OCI-LY3 (cell line): ENCODE data around the gene XPO1.
"Not testable (repeated sequence)": the region's sequence is repeated elsewhere in the genome, so short reads cannot be mapped to it uniquely, and the experiment has no call there.

Experiments
- H2AFZ ChIP-seq: fragments of 200-600, 300-600 bp; shearing (Covaris generic); 2 replicates; pipeline ENCODE4 v1.6.0; 2014; ENCODE audit warnings: antibody characterized with exemption, low read depth, low read length
- H3K27ac ChIP-seq: fragments of 200-600, 300-600 bp; sonication (generic); 2 replicates; pipeline ENCODE4 v1.5.1; 2014; ENCODE audit warnings: mild to moderate bottlenecking, low read length, moderate library complexity, mixed read lengths
- H3K27me3 ChIP-seq: fragments of 200-600, 300-600 bp; sonication (generic); 2 replicates; pipeline ENCODE4 v1.6.1; 2014; ENCODE audit warnings: low read depth, low read length, mixed read lengths
- H3K36me3 ChIP-seq: fragments of 200-600, 300-600 bp; sonication (generic); replicated peaks from 2 replicates; pipeline ENCODE3; 2014; ENCODE audit warnings: low read depth, low read length, mixed read lengths
- H3K4me1 ChIP-seq: fragments of 300-600, 200-600 bp; sonication (generic); 2 replicates; pipeline ENCODE4 v1.6.1; 2014; ENCODE audit warnings: low read length, mixed read lengths
- H3K4me2 ChIP-seq: fragments of 200-600, 300-600 bp; sonication (generic); 2 replicates; pipeline ENCODE4 v1.6.1; 2014; ENCODE audit warnings: low read length, mixed read lengths
- H3K4me3 ChIP-seq: fragments of 300-600, 200-600 bp; sonication (generic); 2 replicates; pipeline ENCODE4 v1.5.1; 2014; ENCODE audit warnings: antibody characterized with exemption, mild to moderate bottlenecking, low read length, moderate library complexity
- H3K79me2 ChIP-seq: fragments of 300-600, 200-600 bp; shearing (Covaris generic); 2 replicates; pipeline ENCODE4 v1.6.1; 2014; ENCODE audit warnings: mild to moderate bottlenecking, low read length, mixed read lengths
- H3K9ac ChIP-seq: fragments of 300-600, 200-600 bp; shearing (Covaris generic); 2 replicates; pipeline ENCODE4 v1.6.0; 2014; ENCODE audit warnings: mild to moderate bottlenecking, low read length, moderate library complexity
- H3K9me3 ChIP-seq: fragments of 200-600, 300-600 bp; shearing (Covaris generic); 2 replicates; pipeline ENCODE4 v1.6.1; 2014; ENCODE audit warnings: low read length, mixed read lengths; ENCODE audit not compliant: insufficient read depth
- H4K20me1 ChIP-seq: fragments of 200-600, 300-600 bp; sonication (generic); 2 replicates; pipeline ENCODE4 v1.6.1; 2016; ENCODE audit warnings: low read length, mixed read lengths; ENCODE audit not compliant: insufficient read depth
- EZH2phosphoT487 ChIP-seq: fragments of 200-600 bp; shearing (Covaris generic); IDR thresholded peaks from 2 replicates; pipeline ENCODE4 v1.6.1; 2018; ENCODE audit warnings: antibody characterized with exemption, mixed run types, low read depth
- TF ChIP-seq, protein P1 (sequence below): fragments of 200-600, 300-600 bp; sonication (generic); IDR thresholded peaks from 2 replicates; pipeline ENCODE4 v1.5.1; 2014; ENCODE audit warnings: antibody characterized with exemption, low read length, low read depth

XPO1 gene

DNA sequence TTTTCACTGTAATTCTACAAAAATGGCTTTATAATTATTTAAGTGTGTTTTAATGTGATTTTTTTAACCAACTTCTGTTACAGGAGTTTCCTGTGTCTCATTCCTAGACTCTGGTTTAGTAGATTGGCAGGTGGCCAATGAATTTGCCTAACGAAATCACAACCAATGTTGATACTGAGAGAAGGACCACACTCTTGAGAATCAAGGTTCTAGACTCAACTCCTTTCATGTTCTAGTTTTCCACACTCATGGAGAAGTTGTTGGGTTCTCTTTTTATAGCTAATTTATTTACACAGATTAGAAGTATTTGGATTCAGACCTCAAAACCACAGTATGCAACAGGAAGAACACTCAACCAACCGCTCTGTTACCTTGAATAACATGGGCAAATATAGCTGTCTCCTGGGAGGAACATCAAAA, 44.6 kb downstream of the XPO1 start:
- peak overlapping the region; percentile 37; the same call in 1 of the 2 replicates for H3K27ac ChIP-seq
- peaks cover 74% of the 10 kb centered on the region for H3K36me3 ChIP-seq
- no peaks in the 10 kb centered on the region for H3K27me3 ChIP-seq
- peaks cover 59% of the 10 kb centered on the region for H3K79me2 ChIP-seq
- no peak overlapping the region for H3K9ac ChIP-seq
- no peak overlapping the region for H2AFZ ChIP-seq
- no peak overlapping the region for H3K4me3 ChIP-seq
- peaks cover 14% of the 10 kb centered on the region for H3K4me1 ChIP-seq
- no peaks in the 10 kb centered on the region for H3K9me3 ChIP-seq
- TF ChIP-seq, protein P1, sequence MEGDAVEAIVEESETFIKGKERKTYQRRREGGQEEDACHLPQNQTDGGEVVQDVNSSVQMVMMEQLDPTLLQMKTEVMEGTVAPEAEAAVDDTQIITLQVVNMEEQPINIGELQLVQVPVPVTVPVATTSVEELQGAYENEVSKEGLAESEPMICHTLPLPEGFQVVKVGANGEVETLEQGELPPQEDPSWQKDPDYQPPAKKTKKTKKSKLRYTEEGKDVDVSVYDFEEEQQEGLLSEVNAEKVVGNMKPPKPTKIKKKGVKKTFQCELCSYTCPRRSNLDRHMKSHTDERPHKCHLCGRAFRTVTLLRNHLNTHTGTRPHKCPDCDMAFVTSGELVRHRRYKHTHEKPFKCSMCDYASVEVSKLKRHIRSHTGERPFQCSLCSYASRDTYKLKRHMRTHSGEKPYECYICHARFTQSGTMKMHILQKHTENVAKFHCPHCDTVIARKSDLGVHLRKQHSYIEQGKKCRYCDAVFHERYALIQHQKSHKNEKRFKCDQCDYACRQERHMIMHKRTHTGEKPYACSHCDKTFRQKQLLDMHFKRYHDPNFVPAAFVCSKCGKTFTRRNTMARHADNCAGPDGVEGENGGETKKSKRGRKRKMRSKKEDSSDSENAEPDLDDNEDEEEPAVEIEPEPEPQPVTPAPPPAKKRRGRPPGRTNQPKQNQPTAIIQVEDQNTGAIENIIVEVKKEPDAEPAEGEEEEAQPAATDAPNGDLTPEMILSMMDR = no peak
- TF ChIP-seq EZH2phosphoT487 = no peak
- no peaks in the 10 kb centered on the region; the same call in 1 of the 2 replicates for H4K20me1 ChIP-seq
- H3K4me2 ChIP-seq = peak overlapping the region; percentile 12; the same call in 1 of the 2 replicates

- Histone ChIP-seq H3K9ac (no peak overlapping the region), H3K27ac (no peak overlapping the region), H4K20me1 (no peaks in the 10 kb centered on the region; the same call in none of the 2 replicates), H3K9me3 (no peaks in the 10 kb centered on the region), H3K4me2 (no peak overlapping the region), H3K36me3 (peaks cover 74% of the 10 kb centered on the region), H3K4me1 (peaks cover 14% of the 10 kb centered on the region), H3K79me2 (peaks cover 62% of the 10 kb centered on the region), H2AFZ (no peak overlapping the region), H3K27me3 (no peaks in the 10 kb centered on the region), H3K4me3 (no peak overlapping the region)
- TF ChIP-seq EZH2phosphoT487 = no peak
- TF ChIP-seq, protein P1 = no peak
Measured at GRCh38 chr2:61492476-61492875, 45.7 kb downstream of the XPO1 start.

DNA sequence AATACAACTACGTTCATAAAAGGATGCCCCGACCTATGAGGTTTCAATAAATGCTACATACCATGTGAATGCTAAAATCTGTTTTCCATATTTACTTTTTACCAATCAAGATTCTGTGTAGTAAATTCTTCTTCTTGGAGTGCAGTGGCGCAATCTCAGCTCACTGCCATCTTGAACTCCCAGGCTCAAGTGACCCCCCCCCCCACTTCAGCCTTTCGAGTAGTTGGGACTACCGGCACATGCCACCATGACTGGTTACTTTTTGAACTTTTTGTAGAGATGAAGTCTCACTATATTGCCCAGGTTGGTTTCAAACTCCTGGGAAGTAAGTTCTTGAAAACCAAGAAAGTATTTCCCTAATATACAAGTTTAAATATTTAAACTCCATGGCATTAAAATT, 52.9 kb downstream of the XPO1 start:
- Histone ChIP-seq H2AFZ (no peak overlapping the region), H4K20me1 (peaks cover 3% of the 10 kb centered on the region; the same call in 1 of the 2 replicates), H3K79me2 (peaks cover 39% of the 10 kb centered on the region), H3K9ac (no peak overlapping the region), H3K27ac (no peak overlapping the region), H3K4me3 (no peak overlapping the region), H3K9me3 (no peaks in the 10 kb centered on the region), H3K27me3 (no peaks in the 10 kb centered on the region), H3K4me1 (no peaks in the 10 kb centered on the region), H3K36me3 (peaks cover 63% of the 10 kb centered on the region), H3K4me2 (no peak overlapping the region)
- TF ChIP-seq, protein P1 = no peak
- TF ChIP-seq EZH2phosphoT487 = no peak

- H3K27ac ChIP-seq = no peak overlapping the region
- H3K27me3 ChIP-seq = no peaks in the 10 kb centered on the region
- H3K36me3 ChIP-seq = peaks cover 47% of the 10 kb centered on the region
- no peak overlapping the region for H3K4me3 ChIP-seq
- no peaks in the 10 kb centered on the region; the same call in none of the 2 replicates for H3K79me2 ChIP-seq
- TF ChIP-seq, protein P1 = no peak
- no peak for TF ChIP-seq EZH2phosphoT487
- no peaks in the 10 kb centered on the region for H3K9me3 ChIP-seq
- no peak overlapping the region for H3K4me2 ChIP-seq
- H2AFZ ChIP-seq = no peak overlapping the region
- no peaks in the 10 kb centered on the region for H3K4me1 ChIP-seq
- H4K20me1 ChIP-seq = no peaks in the 10 kb centered on the region
- H3K9ac ChIP-seq = no peak overlapping the region
Measured at GRCh38 chr2:61478086-61478485, 60.1 kb downstream of the XPO1 start.

GRCh38 chr2:61476929-61477589, 61.1 kb downstream of the XPO1 start:
- not testable (repeated sequence) for H3K27me3 ChIP-seq, H3K27ac ChIP-seq, H3K4me3 ChIP-seq, H2AFZ ChIP-seq, H4K20me1 ChIP-seq, H3K4me2 ChIP-seq, H3K9me3 ChIP-seq, H3K4me1 ChIP-seq, H3K9ac ChIP-seq, H3K79me2 ChIP-seq
- peaks cover 38% of the 10 kb centered on the region for H3K36me3 ChIP-seq
